Germinal center (tissue), 1 donor: Measurements from ENCODE around the gene CAMK2G.
A peak's percentile ranks its signal among the peaks of the same experiment; 100 is the strongest.
"Not testable (repeated sequence)": the region's sequence is repeated elsewhere in the genome, so short reads cannot be mapped to it uniquely, and the experiment has no call there.

ENCODE experiments used
- DNase-seq: peaks from one replicate; pipeline ENCODE4 v3.0.0; 2012; ENCODE audit warnings: mixed read lengths, low spot score

CAMK2G gene

DNA sequence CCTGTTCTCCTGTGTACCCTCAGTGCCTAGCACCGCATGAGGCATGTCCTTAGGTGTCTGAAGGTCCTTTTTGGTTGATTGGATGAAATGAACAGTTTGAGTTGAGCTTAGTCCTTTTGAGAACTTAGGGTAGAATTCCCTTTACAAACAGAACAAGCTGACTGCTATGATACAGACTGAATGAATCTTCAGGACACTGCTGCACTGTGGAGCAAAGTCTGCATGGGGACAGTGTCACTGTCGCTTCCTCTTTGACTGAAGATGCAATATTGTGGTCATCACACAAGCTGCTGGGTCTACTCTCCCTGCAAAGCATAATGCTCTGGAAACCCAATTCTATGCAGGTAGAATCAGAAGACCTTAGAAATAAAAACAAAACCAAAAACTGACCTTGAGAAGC is 28.0 kb upstream of the CAMK2G start:
- DNase-seq, result no peak

DNA sequence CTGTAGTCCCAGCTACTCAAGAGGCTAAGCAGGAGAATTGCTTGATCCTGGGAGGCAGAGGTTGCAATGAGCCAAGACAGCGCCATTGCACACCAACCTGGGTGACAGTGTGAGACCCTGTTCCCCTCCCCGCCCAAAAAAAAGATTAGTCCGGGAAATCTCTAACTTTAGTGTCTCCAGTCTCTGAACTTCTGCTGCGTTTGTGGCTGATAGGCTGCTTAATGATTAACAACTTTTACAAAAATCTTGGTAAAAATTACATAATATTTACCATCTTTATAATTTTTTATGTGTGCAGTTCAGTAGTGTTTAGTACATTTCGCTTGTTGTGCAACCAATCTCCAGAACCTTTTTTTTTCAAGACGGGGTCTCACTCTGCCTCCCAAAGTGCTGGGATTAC is 26.9 kb upstream of the CAMK2G start:
- no peak for DNase-seq

DNA sequence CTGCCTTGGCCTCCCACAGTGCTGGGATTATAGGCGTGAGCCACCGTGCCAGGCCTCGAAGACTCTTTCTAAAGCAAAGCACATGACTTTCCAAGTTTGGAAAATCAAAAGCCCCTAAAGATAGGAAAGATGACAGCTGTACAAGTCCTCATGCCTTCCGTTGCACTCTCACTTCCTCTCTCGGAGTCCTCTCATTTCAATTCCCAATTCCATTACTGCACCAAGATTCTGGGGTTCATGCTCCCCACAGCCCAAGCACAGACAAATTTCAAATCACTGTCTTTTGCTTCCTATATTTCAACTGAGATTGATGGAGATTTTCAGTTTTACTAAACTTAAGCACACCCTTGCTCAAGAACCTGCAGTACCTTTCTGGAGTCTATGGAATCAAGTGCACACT is 25.7 kb upstream of the CAMK2G start:
- DNase-seq, result no peak

GRCh38 chr10:73899423-73899822 is 25.1 kb upstream of the CAMK2G start:
- DNase-seq, result no peak

GRCh38 chr10:73898730-73899410 is 24.5 kb upstream of the CAMK2G start:
- DNase-seq, result no peak

DNA sequence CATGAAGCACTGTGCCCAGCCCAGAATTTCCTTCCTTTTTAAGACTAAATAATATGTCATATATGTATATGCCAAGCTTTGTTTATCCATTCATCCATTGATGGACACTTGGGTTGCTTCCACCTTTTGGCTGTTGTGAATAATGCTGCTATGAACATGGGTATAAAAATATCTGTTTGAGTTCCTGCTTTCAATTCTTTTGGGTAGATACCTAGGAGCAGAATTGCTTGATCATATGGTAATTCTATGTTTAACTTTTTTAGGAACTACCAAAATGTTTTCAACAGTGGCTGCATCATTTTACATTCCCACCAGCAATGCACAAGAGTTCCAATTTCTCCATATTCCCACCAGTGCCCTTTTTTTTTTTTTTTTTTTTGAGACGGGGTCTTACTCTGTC is 23.3 kb upstream of the CAMK2G start:
- no peak for DNase-seq

DNA sequence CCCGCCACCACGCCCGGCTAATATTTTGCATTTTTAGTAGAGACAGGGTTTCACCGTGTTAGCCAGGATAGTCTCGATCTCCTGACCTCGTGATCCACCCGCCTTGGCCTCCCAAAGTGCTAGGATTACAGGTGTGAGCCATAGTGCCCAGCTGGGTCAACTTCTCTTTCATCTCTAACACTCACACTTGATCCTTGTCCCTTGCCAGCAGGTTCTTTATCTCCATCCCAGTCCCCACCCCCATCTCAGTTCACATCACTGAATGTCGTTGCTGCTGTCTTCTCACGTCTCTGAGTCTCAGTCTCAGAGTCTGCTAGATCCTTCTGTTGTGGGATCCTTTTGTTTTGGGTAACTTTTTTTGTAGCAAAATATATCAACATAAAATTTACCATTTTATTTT is 21.0 kb upstream of the CAMK2G start:
- DNase-seq, result not testable (repeated sequence)

- DNase-seq, result no peak
These were observed 20.1 kb upstream of the CAMK2G start for GRCh38 chr10:73894245-73894971.

GRCh38 chr10:73893426-73893825 is 19.1 kb upstream of the CAMK2G start:
- no peak for DNase-seq

GRCh38 chr10:73892310-73893030 is 18.1 kb upstream of the CAMK2G start:
- no peak for DNase-seq

- DNase-seq, result no peak
These were observed 17.2 kb upstream of the CAMK2G start for GRCh38 chr10:73891540-73891939.

DNA sequence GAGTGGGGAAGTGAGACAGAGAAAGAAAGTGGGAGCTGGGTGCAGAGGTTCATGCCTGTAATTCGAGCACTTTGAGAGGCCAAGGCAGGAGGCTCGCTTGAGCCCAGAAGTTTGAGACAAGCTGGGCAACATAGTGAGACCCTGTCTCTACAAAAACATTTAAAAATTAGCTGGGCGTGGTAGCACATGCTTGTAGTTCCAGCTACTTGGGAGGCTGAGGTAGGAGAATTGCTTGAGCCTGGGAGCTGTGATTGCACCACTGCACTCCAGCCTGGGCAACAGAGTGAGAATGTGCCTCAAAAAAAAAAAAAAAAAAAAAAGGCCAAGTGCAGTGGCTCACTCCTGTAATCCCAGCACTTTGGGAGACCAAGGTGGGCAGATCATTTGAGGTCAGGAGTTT is 16.5 kb upstream of the CAMK2G start:
- DNase-seq, result not testable (repeated sequence)

- no peak for DNase-seq
These were observed 15.9 kb upstream of the CAMK2G start for GRCh38 chr10:73890261-73890660.

GRCh38 chr10:73889416-73889815 is 15.1 kb upstream of the CAMK2G start:
- DNase-seq, result not testable (repeated sequence)

GRCh38 chr10:73889014-73889413 is 14.7 kb upstream of the CAMK2G start:
- no peak for DNase-seq

DNA sequence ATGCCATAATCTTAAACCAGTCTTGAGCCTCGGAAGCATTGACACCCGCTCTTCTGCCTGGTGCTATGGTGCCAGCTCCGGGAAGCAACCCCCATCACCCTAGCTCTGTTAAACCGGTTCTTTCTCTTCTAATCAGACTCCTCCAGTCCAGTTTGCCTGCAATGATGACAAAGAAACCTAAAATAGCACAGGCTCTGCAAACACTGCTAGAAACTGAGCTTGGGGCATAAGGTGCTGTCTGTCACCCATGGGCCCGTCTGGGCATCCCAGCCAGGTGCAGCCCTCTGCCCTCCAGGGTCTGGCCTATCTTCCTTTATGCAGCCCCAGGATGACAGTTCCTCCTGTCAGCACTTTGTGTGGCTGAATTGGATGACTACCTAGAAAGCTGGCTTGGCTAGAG is 14.2 kb upstream of the CAMK2G start:
- DNase-seq, result no peak

- DNase-seq, result peak; percentile 1
These were observed 13.1 kb upstream of the CAMK2G start for GRCh38 chr10:73887294-73888039.

DNA sequence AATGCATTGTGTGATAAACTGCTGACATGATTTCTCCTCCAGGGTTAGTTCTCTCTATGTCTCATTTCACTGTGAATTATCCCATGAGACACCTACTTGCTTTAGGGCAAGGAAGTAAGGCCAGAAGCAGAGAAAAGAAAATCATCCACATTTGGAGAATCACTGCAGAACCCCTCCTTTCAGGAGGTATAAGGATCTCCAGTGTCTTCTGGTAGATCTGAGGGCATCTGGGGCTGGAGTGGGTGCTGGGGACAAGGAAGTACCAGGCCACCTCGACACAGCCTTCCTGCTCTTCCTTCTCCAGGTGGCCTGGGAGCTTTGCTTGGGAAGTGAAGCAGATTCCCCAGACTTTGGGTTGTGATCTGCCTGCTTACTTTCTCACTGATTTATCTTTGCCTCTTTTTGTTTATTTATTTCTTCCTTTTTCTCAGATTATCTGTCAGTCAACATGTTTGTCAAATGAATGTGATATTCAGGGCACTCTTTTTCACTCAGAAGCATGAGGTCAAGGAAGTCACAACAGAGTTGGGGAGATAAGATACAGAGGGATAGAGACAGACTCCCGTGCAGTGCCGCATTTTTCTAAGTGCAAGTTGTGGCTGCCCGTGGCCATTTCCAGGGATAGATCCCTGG is 12.4 kb upstream of the CAMK2G start:
- DNase-seq, result peak; percentile 1

GRCh38 chr10:73886085-73886529 is 11.8 kb upstream of the CAMK2G start:
- peak; percentile 75 for DNase-seq

DNA sequence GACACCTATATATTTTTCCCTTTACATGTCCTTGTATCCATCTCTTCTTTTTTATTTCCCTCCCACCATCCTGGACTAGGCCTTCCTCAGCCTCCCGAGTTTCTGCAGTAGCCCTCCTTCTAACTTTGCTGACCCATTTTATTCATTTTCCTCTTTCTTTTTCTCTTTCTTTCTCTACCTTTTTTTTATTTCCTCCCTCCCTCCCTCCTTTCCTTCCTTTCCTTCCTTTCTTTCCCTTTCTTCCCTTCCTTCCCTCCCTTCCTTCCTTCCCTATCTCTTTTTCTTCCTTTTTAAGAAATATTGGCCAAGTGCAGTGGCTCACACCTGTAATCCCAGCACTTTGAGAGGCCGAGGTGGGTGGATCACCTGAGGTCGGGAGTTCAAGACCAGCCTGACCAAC is 9.7 kb upstream of the CAMK2G start:
- no peak for DNase-seq

DNA sequence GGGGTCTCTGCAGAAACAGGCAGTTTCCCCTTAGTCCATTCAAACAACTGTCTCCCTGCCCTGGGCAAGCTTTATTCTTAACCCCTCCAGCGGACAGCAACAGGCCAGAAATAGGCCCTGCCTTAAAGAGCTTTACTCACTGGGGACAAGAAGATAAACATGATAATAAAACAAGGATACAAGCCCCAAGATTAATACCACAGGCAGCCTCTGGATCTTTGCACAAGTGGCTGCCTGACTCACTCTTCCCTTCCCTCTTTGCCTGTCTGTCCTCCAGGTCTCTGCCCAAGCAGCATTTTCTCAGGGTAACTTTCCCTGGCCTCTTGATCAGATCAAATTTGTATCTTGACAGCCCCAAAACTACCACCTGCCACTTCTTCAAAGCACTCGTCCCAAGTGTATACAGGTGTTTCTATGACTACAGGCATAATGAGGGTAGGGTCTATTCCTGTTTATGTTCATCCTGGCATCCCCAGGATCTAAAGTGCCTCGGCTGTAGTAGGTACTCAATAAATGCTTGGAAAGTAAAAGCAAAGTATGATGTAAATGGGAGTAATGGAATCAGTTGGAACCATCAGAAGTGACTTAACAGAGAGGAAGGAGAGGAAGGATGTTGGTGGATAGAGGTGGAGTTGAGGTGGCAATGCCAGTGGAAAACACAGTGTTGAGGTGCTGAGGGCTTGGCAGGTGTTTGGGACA is 7.0 kb upstream of the CAMK2G start:
- DNase-seq, result no peak
